GM23248 (cell line): ENCODE data around the gene ACSL6. TPM values are rescaled to one million over a fixed set of nuclear protein-coding genes. Genes with fewer than 3 reads are reported as not detected.

Experiments
- DNase-seq: peaks from one replicate; pipeline ENCODE4 v3.0.0-alpha.2; 2015
- H2AFZ ChIP-seq: fragments of 200-600 bp; sonication (generic); 2 replicates; pipeline ENCODE4 v1.6.1; 2016; ENCODE audit warnings: antibody characterized with exemption
- H3F3A ChIP-seq: fragments of 200-600 bp; sonication (generic); 2 replicates; pipeline ENCODE4 v1.6.1; 2016; ENCODE audit warnings: mild to moderate bottlenecking, antibody characterized with exemption, mixed run types; ENCODE audit not compliant: insufficient read depth
- H3K27ac ChIP-seq: fragments of 200-600 bp; sonication (generic); 2 replicates; pipeline ENCODE4 v1.5.1; 2016; ENCODE audit warnings: mild to moderate bottlenecking
- H3K27me3 ChIP-seq: fragments of 200-600 bp; sonication (generic); replicated peaks from 2 replicates; pipeline ENCODE4 v1.6.1; 2016; ENCODE audit warnings: mild to moderate bottlenecking; ENCODE audit not compliant: insufficient read depth
- H3K36me3 ChIP-seq: fragments of 200-600 bp; sonication (generic); 2 replicates; pipeline ENCODE4 v1.6.1; 2016; ENCODE audit warnings: low read depth, mild to moderate bottlenecking
- H3K4me1 ChIP-seq: fragments of 200-600 bp; sonication (generic); 2 replicates; pipeline ENCODE4 v1.6.1; 2016; ENCODE audit warnings: mild to moderate bottlenecking; ENCODE audit not compliant: insufficient read depth
- H3K4me2 ChIP-seq: fragments of 200-600 bp; sonication (generic); one replicate; pipeline ENCODE4 v1.6.1; 2016; ENCODE audit warnings: mild to moderate bottlenecking; ENCODE audit not compliant: unreplicated experiment
- H3K4me3 ChIP-seq: fragments of 200-600 bp; sonication (generic); 2 replicates; pipeline ENCODE4 v1.5.1; 2016; ENCODE audit warnings: mild to moderate bottlenecking
- H3K79me2 ChIP-seq: fragments of 200-600 bp; sonication (generic); 2 replicates; pipeline ENCODE4 v1.6.1; 2016; ENCODE audit warnings: mild to moderate bottlenecking; ENCODE audit not compliant: insufficient read depth
- H3K9ac ChIP-seq: fragments of 200-600 bp; sonication (generic); 2 replicates; pipeline ENCODE4 v1.6.1; 2016; ENCODE audit warnings: mild to moderate bottlenecking
- H3K9me2 ChIP-seq: fragments of 200-600 bp; sonication (generic); 2 replicates; pipeline ENCODE4 v1.6.1; 2016; ENCODE audit warnings: mixed run types, mild to moderate bottlenecking, moderate library complexity; ENCODE audit not compliant: insufficient read depth
- H3K9me3 ChIP-seq: fragments of 200-600 bp; sonication (generic); one replicate; pipeline ENCODE4 v1.6.1; 2017; ENCODE audit warnings: low read depth
- H4K20me1 ChIP-seq: fragments of 200-600 bp; sonication (generic); 2 replicates; pipeline ENCODE4 v1.6.0; 2016; ENCODE audit not compliant: insufficient read depth
- EZH2 ChIP-seq: fragments of 200-600 bp; sonication (generic); IDR thresholded peaks from 2 replicates; pipeline ENCODE4 v1.6.1; 2018; ENCODE audit warnings: antibody characterized with exemption, mild to moderate bottlenecking; ENCODE audit not compliant: insufficient read depth, poor library complexity, severe bottlenecking
- EZH2phosphoT487 ChIP-seq: fragments of 200-600 bp; sonication (generic); IDR thresholded peaks from 2 replicates; pipeline ENCODE4 v1.6.1; 2018; ENCODE audit warnings: antibody characterized with exemption, moderate library complexity, mild to moderate bottlenecking, low read depth; ENCODE audit not compliant: insufficient read depth
- WGBS, 2 experiments: methylation state at CpG; one replicate each; pipeline ENCODE4 v1.1.6; 2015 to 2017; ENCODE audit warnings: low lambda C conversion rate in 2 of 2, low coverage in 1 of 2; ENCODE audit errors: missing lambda C conversion rate in 2 of 2; 5-methylcytosine and 5-hydroxymethylcytosine counted together
- in situ Hi-C: fragments of 300-500 bp; cut with MboI; formaldehyde crosslinking; loops from 2 replicates; pipeline ENCODE4 v1.15.0; 2020
- polyA plus RNA-seq: library from polyadenylated mRNA; unstranded; fragments of >200 nt; fragmentation: Nextera tagmentation; extraction: Ambion mirVana; gene quantifications from 2 replicates; pipeline ENCODE4 v1.2.1, GENCODE V29; 2016
- total RNA-seq: library from RNA; depleted of rRNA; stranded (reverse); fragments of >200 nt; shearing (Covaris generic); gene quantifications from 2 replicates; pipeline ENCODE4 v1.2.3, GENCODE V29; 2014

Gene ACSL6
- total and polyA plus RNA-seq, 2 experiments from 2014 or later = 0.11 TPM; not detected in 1

GRCh38 chr5:132033122-132033521 is 21.7 kb upstream of the ACSL6 start:
- Histone ChIP-seq H3F3A (no peaks in the 10 kb centered on the region), H2AFZ (no peak overlapping the region), H3K79me2 (no peaks in the 10 kb centered on the region), H3K9me2 (no peaks in the 10 kb centered on the region), H3K4me1 (no peaks in the 10 kb centered on the region), H3K9me3 (no peaks in the 10 kb centered on the region), H3K27ac (no peak overlapping the region), H4K20me1 (no peaks in the 10 kb centered on the region), H3K4me3 (no peak overlapping the region), H3K4me2 (no peak overlapping the region), H3K9ac (no peak overlapping the region), H3K27me3 (peaks cover 20% of the 10 kb centered on the region; the same call in 1 of the 2 replicates), H3K36me3 (no peaks in the 10 kb centered on the region)
- in situ Hi-C loops = no loop called here
- DNase-seq = no peak
- WGBS, 2 experiments = 46% methylated on average over 4 of the region's 4 CpGs
- TF ChIP-seq EZH2 = no peak
- TF ChIP-seq EZH2phosphoT487 = no peak

GRCh38 chr5:132032196-132032595 is 20.7 kb upstream of the ACSL6 start:
- no peaks in the 10 kb centered on the region for H3F3A ChIP-seq
- no peaks in the 10 kb centered on the region for H4K20me1 ChIP-seq
- no peaks in the 10 kb centered on the region for H3K9me2 ChIP-seq
- H2AFZ ChIP-seq = no peak overlapping the region
- no peak overlapping the region for H3K9ac ChIP-seq
- no peaks in the 10 kb centered on the region for H3K4me1 ChIP-seq
- no peaks in the 10 kb centered on the region for H3K36me3 ChIP-seq
- H3K27ac ChIP-seq = no peak overlapping the region
- in situ Hi-C loops = no loop called here
- DNase-seq = no peak
- no peak for TF ChIP-seq EZH2
- no peak for TF ChIP-seq EZH2phosphoT487
- H3K27me3 ChIP-seq = peaks cover 14% of the 10 kb centered on the region; the same call in 1 of the 2 replicates
- H3K4me3 ChIP-seq = no peak overlapping the region
- no peaks in the 10 kb centered on the region for H3K9me3 ChIP-seq
- H3K4me2 ChIP-seq = no peak overlapping the region
- no peaks in the 10 kb centered on the region for H3K79me2 ChIP-seq

- Histone ChIP-seq H3K27ac (no peak overlapping the region), H3K9ac (no peak overlapping the region), H3K9me3 (no peaks in the 10 kb centered on the region), H3K36me3 (no peaks in the 10 kb centered on the region), H4K20me1 (no peaks in the 10 kb centered on the region), H3K4me2 (no peak overlapping the region), H3K4me3 (no peak overlapping the region), H2AFZ (no peak overlapping the region), H3F3A (no peaks in the 10 kb centered on the region), H3K27me3 (peaks cover 14% of the 10 kb centered on the region; the same call in 1 of the 2 replicates), H3K9me2 (no peaks in the 10 kb centered on the region), H3K79me2 (no peaks in the 10 kb centered on the region), H3K4me1 (no peaks in the 10 kb centered on the region)
- DNase-seq = no peak
- TF ChIP-seq EZH2phosphoT487 (no peak), EZH2 (no peak)
- 67 to 81% methylated on average over 2 of the region's 2 CpGs for WGBS, 2 experiments
- in situ Hi-C loops = no loop called here
Measured at GRCh38 chr5:132030610-132031009, 19.2 kb upstream of the ACSL6 start.

- no peak overlapping the region for H2AFZ ChIP-seq
- no peaks in the 10 kb centered on the region for H3K9me2 ChIP-seq
- no peak overlapping the region for H3K9ac ChIP-seq
- TF ChIP-seq EZH2 = no peak
- no peak for TF ChIP-seq EZH2phosphoT487
- H3K36me3 ChIP-seq = no peaks in the 10 kb centered on the region
- no peak overlapping the region for H3K27ac ChIP-seq
- H3K4me1 ChIP-seq = no peaks in the 10 kb centered on the region
- in situ Hi-C loops = no loop called here
- no peak for DNase-seq
- 48 to 53% methylated on average over 4 of the region's 4 CpGs for WGBS, 2 experiments
- H3K9me3 ChIP-seq = no peaks in the 10 kb centered on the region
- no peaks in the 10 kb centered on the region for H3F3A ChIP-seq
- peaks cover 14% of the 10 kb centered on the region; the same call in 1 of the 2 replicates for H3K27me3 ChIP-seq
- no peak overlapping the region for H3K4me3 ChIP-seq
- no peaks in the 10 kb centered on the region for H3K79me2 ChIP-seq
- H4K20me1 ChIP-seq = no peaks in the 10 kb centered on the region
- no peak overlapping the region for H3K4me2 ChIP-seq
Measured at GRCh38 chr5:132029609-132030330, 18.3 kb upstream of the ACSL6 start.

- DNase-seq = no peak
- Histone ChIP-seq H3K4me3 (no peak overlapping the region), H3K9me3 (no peaks in the 10 kb centered on the region), H3K79me2 (no peaks in the 10 kb centered on the region), H3F3A (no peaks in the 10 kb centered on the region), H3K36me3 (no peaks in the 10 kb centered on the region), H3K27ac (no peak overlapping the region), H3K9me2 (no peaks in the 10 kb centered on the region), H3K9ac (no peak overlapping the region), H3K4me1 (no peaks in the 10 kb centered on the region), H3K27me3 (0 out of 2 replicates have a peak, but pooled peaks cover 3% of the 10 kb centered on the region), H4K20me1 (no peaks in the 10 kb centered on the region), H3K4me2 (no peak overlapping the region), H2AFZ (no peak overlapping the region)
- WGBS, 2 experiments = 65 to 83% methylated on average over 2 of the region's 2 CpGs
- in situ Hi-C loops = no loop called here
- TF ChIP-seq EZH2 = no peak
- TF ChIP-seq EZH2phosphoT487 = no peak
Measured at GRCh38 chr5:132027027-132027426, 15.6 kb upstream of the ACSL6 start.
